Activated T-helper 9 cell treated with anti-CD3 and anti-CD28 coated beads, Interleukin-2, amount 50 U/mL, for 16 hours (primary cell): ENCODE results near the gene COX7B2.

Source experiments
- DNase-seq: peaks from one replicate; pipeline ENCODE4 v3.0.0-alpha.2; 2020; ENCODE audit warnings: low read depth

The COX7B2 gene

GRCh38 chr4:46715468-46715867 lies 193.6 kb downstream of the COX7B2 start:
- DNase-seq = no peak

- no peak for DNase-seq
These were observed 210.2 kb downstream of the COX7B2 start for GRCh38 chr4:46698891-46699290.
